A549 (cell line): ENCODE data around the gene GABRR3.

Experiments used
- BCL3 ChIP-seq: fragments of >200 bp; sonication (Bioruptor Twin); formaldehyde crosslinking; IDR thresholded peaks from 3 replicates; pipeline ENCODE4 v1.6.1; 2016
- CTCF ChIP-seq: fragments of >200 bp; sonication (Bioruptor Twin); formaldehyde crosslinking; IDR thresholded peaks from 3 replicates; pipeline ENCODE4 v1.5.1; 2016
- JUNB ChIP-seq: fragments of >200 bp; sonication (Bioruptor Twin); formaldehyde crosslinking; IDR thresholded peaks from 2 replicates; pipeline ENCODE4 v1.6.1; 2016
- NFE2L2 ChIP-seq: fragments of 150-350 bp; conservative IDR thresholded peaks from 2 replicates; pipeline ENCODE4 v1.6.1; 2014; ENCODE audit warnings: low read length
- NR3C1 ChIP-seq: fragments of >200 bp; sonication (Bioruptor Twin); formaldehyde crosslinking; IDR thresholded peaks from 3 replicates; pipeline ENCODE4 v1.6.1; 2017
- PBX3 ChIP-seq: IDR thresholded peaks from 2 replicates; pipeline ENCODE4 v1.6.1; 2012
- RAD21 ChIP-seq, 2 experiments: fragments of >200 bp in 1 of 2; sonication (Bioruptor Twin) in 1 of 2; formaldehyde crosslinking in 1 of 2; IDR thresholded peaks in 1 of 2; conservative IDR thresholded peaks in 1 of 2; 2 replicates in 1 of 2; 3 replicates in 1 of 2; pipeline ENCODE4 v1.6.1; 2012 to 2018; ENCODE audit warnings: inconsistent platforms in 1 of 2
- TF ChIP-seq, protein P1 (sequence below): IDR thresholded peaks from 2 replicates; pipeline ENCODE4 v1.6.1; 2012; ENCODE audit warnings: low read depth, borderline replicate concordance

- TF ChIP-seq RAD21 (conservative IDR thresholded peaks at IDR 0.05 in 1 of 2, IDR thresholded peaks at IDR 0.05 in 1 of 2) (no peak), CTCF (no peak), NFE2L2 (no peak), JUNB (no peak), BCL3 (no peak), NR3C1 (no peak), PBX3 (no peak)
- TF ChIP-seq, protein P1, sequence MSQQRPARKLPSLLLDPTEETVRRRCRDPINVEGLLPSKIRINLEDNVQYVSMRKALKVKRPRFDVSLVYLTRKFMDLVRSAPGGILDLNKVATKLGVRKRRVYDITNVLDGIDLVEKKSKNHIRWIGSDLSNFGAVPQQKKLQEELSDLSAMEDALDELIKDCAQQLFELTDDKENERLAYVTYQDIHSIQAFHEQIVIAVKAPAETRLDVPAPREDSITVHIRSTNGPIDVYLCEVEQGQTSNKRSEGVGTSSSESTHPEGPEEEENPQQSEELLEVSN = no peak
Measured at GRCh38 chr3:97990624-97991292, 44.4 kb downstream of the GABRR3 start.
